K562 (cell line): ENCODE measurements around the gene GRIN1. TPM values are rescaled to one million over a fixed set of nuclear protein-coding genes. Genes with fewer than 3 reads are reported as not detected.

Experiments used
- ATAC-seq: fragments of 200-7000 bp; cut with Tn5 transposase; 3 replicates; pipeline ENCODE4 v1.9.1; 2020; ENCODE audit warnings: moderate library complexity
- BruUV-seq: library from RNA; stranded (reverse); fragments of 400-500 nt; replicated peaks from 2 replicates; lab custom pipeline; 2021; lab: Mats Ljungman, UMichigan
- CTCF ChIA-PET: fragments of 300-600 bp; formaldehyde crosslinking; extraction: SDS; loops from one replicate; lab custom pipeline; 2021; ENCODE audit warnings: low intra/inter-chr PET ratio; lab: Yijun Ruan, JAX
- POLR2A ChIA-PET: fragments of 300-600, 350-650 bp; sonication (Branson Sonifier 250); formaldehyde crosslinking; extraction: SDS; loops from one replicate; lab custom pipeline; 2021; ENCODE audit warnings: antibody characterized with exemption, inconsistent platforms; lab: Yijun Ruan, JAX
- DNase-seq, 4 experiments: peaks; one replicate each; pipeline versions ENCODE4 v3.0.0 to v3.0.0-alpha.2; 2011 to 2018; ENCODE audit warnings: low spot score in 3 of 4, mixed read lengths in 3 of 4; ENCODE audit errors: extremely low read depth in 1 of 4
- FAIRE-seq: peaks from 2 replicates; lab custom pipeline; 2011; peaks lifted over from hg19 to GRCh38; lab: Jason Lieb, UNC
- H2AFZ ChIP-seq: 2 replicates; pipeline ENCODE4 v1.6.0; 2011; ENCODE audit warnings: low read depth, low read length, control low read depth, inconsistent platforms
- H3K27ac ChIP-seq: fragments of 200-600 bp; 3 replicates; pipeline ENCODE4 v1.8.0; 2011; ENCODE audit warnings: low read depth, mild to moderate bottlenecking, control low read depth, inconsistent platforms, low read length, moderate library complexity, mixed read lengths; ENCODE audit errors: extremely low read depth
- H3K27me3 ChIP-seq, 2 experiments: fragments of 300-600 bp in 1 of 2; 2 replicates in 1 of 2; 3 replicates in 1 of 2; pipeline versions ENCODE4 v1.6.0 to v1.8.0; 2011; ENCODE audit warnings: inconsistent platforms in 2 of 2, low read length in 2 of 2, mild to moderate bottlenecking in 1 of 2, mixed read lengths in 1 of 2, moderate library complexity in 1 of 2; ENCODE audit not compliant: control insufficient read depth in 2 of 2, insufficient read depth in 2 of 2
- H3K36me3 ChIP-seq: fragments of 300-600 bp; 3 replicates; pipeline ENCODE4 v1.8.0; 2011; ENCODE audit warnings: mild to moderate bottlenecking, low read length, inconsistent platforms; ENCODE audit not compliant: control insufficient read depth, insufficient read depth
- H3K4me1 ChIP-seq, 2 experiments: fragments of 200-600 bp in 1 of 2; replicated peaks in 1 of 2; 2 replicates in 1 of 2; 3 replicates in 1 of 2; pipeline versions ENCODE4 v1.5.1 to v1.8.0; 2011; ENCODE audit warnings: inconsistent platforms in 2 of 2, low read length in 2 of 2, mild to moderate bottlenecking in 1 of 2, mixed read lengths in 1 of 2, moderate library complexity in 1 of 2; ENCODE audit not compliant: control insufficient read depth in 2 of 2, insufficient read depth in 2 of 2
- H3K4me2 ChIP-seq: 2 replicates; pipeline ENCODE4 v1.6.1; 2011; ENCODE audit warnings: low read length, control low read depth, inconsistent platforms, mixed read lengths; ENCODE audit not compliant: insufficient read depth
- H3K4me3 ChIP-seq: fragments of 200-600 bp; sonication (generic), shearing (Covaris generic); 2 replicates; pipeline ENCODE4 v1.5.1; 2016; ENCODE audit warnings: control low read depth, inconsistent platforms
- H3K79me2 ChIP-seq: fragments of 200-600 bp; 3 replicates; pipeline ENCODE4 v1.8.0; 2011; ENCODE audit warnings: low read length, inconsistent platforms; ENCODE audit not compliant: control insufficient read depth, insufficient read depth
- H3K9ac ChIP-seq, 2 experiments: 2 replicates each; pipeline versions ENCODE4 v1.6.0 to v1.6.1; 2011; ENCODE audit warnings: low read depth in 2 of 2, low read length in 2 of 2, control low read depth in 1 of 2, inconsistent platforms in 1 of 2, mild to moderate bottlenecking in 1 of 2, mixed read lengths in 1 of 2; ENCODE audit not compliant: insufficient read depth in 1 of 2
- H3K9me1 ChIP-seq: one replicate; pipeline ENCODE4 v1.6.0; 2011; ENCODE audit warnings: inconsistent platforms, mild to moderate bottlenecking, low read length, moderate library complexity; ENCODE audit not compliant: control insufficient read depth, insufficient read depth
- H3K9me3 ChIP-seq: replicated peaks from 2 replicates; pipeline ENCODE4 v1.5.1; 2011; ENCODE audit warnings: low read depth, low read length, inconsistent platforms; ENCODE audit not compliant: control insufficient read depth, insufficient read depth
- H4K20me1 ChIP-seq: replicated peaks from 2 replicates; pipeline ENCODE4 v1.6.1; 2011; ENCODE audit warnings: low read length, inconsistent platforms, mixed read lengths; ENCODE audit not compliant: control insufficient read depth, insufficient read depth
- CTCF ChIP-seq, 3 experiments: IDR thresholded peaks in 2 of 3; conservative IDR thresholded peaks in 1 of 3; 2 replicates each; pipeline ENCODE4 v1.5.1; 2011 to 2012; ENCODE audit warnings: low read length in 3 of 3, mild to moderate bottlenecking in 3 of 3, control low read depth in 2 of 3, improper control_type of control experiment in 1 of 3, inconsistent platforms in 1 of 3, low read depth in 1 of 3, mixed read lengths in 1 of 3, moderate library complexity in 1 of 3; ENCODE audit not compliant: insufficient read depth in 2 of 3
- FOXP4 ChIP-seq: sonication (generic); formaldehyde crosslinking; IDR thresholded peaks from 2 replicates; pipeline ENCODE4 v1.8.0; 2022; ENCODE audit warnings: mild to moderate bottlenecking, missing genetic modification reagents, borderline replicate concordance
- HNRNPL ChIP-seq: fragments of 200-400 bp; formaldehyde crosslinking; IDR thresholded peaks from 2 replicates; pipeline ENCODE4 v1.6.1; 2017; ENCODE audit warnings: low read depth, mild to moderate bottlenecking, low read length
- KAT8 ChIP-seq: fragments of 450-650 bp; IDR thresholded peaks from 2 replicates; pipeline ENCODE4 v1.6.1; 2016; ENCODE audit warnings: low read depth, mild to moderate bottlenecking
- POLR2G ChIP-seq: fragments of 200-400 bp; formaldehyde crosslinking; IDR thresholded peaks from 2 replicates; pipeline ENCODE4 v1.6.1; 2017; ENCODE audit warnings: low read depth, mild to moderate bottlenecking, antibody characterized with exemption, low read length, moderate library complexity
- REST ChIP-seq, 2 experiments: fragments of 450-650 bp; formaldehyde crosslinking in 1 of 2; IDR thresholded peaks; 2 replicates each; pipeline versions ENCODE4 v1.4.0 to v1.6.1; 2014 to 2020; ENCODE audit warnings: mild to moderate bottlenecking in 2 of 2, borderline replicate concordance in 1 of 2, low read depth in 1 of 2
- WGBS: fragments of 100-300 bp; shearing (Covaris generic); methylation state at CpG from one replicate; pipeline ENCODE4 v1.1.6; 2016; ENCODE audit warnings: low coverage, mixed read lengths; ENCODE audit not compliant: insufficient coverage; ENCODE audit errors: missing lambda C conversion rate; 5-methylcytosine and 5-hydroxymethylcytosine counted together
- in situ Hi-C: fragments of 300-500 bp; cut with MboI; formaldehyde crosslinking; loops from 4 replicates; pipeline ENCODE4 v1.15.0; 2018; ENCODE audit warnings: inconsistent platforms, mixed read lengths
- intact Hi-C: fragments of 100-400 bp; cut with micrococcal nuclease; formaldehyde crosslinking; loops from 2 replicates; pipeline ENCODE4 v1.14.2; 2022
- polyA plus RNA-seq, 8 experiments: library from polyadenylated mRNA; depleted of rRNA in 4 of 8; stranded (reverse) in 5 of 8; unstranded in 3 of 8; fragments of >200 nt; fragmentation: Nextera tagmentation in 2 of 8; fragmentation: Illumina TruSeq in 1 of 8; extraction: Ambion mirVana in 2 of 8; extraction: Trizol in 1 of 8; gene quantifications; 2 replicates each; pipeline versions ENCODE4 v1.2.1 to v1.2.3, GENCODE V29; 2011 to 2014; ENCODE audit warnings: inconsistent platforms in 1 of 8, missing spikeins in 1 of 8
- total RNA-seq, 7 experiments: library from RNA; depleted of rRNA in 6 of 7; stranded (reverse); fragments of >200 nt in 6 of 7; fragmentation: Illumina TruSeq in 2 of 7; extraction: Trizol in 2 of 7; gene quantifications; 2 replicates each; pipeline versions ENCODE4 v1.2.1 to v1.2.3, GENCODE V29; 2011 to 2021; ENCODE audit warnings: low replicate concordance in 1 of 7

The GRIN1 gene
- total and polyA plus RNA-seq, 9 of the 15 experiments (the other 6 are each of a cell fraction or from before 2014, with no cell fraction given) = 0.03 to 0.35 (median 0.16) TPM; not detected in 6

GRCh38 chr9:137213160-137214060, 74.5 kb downstream of the GRIN1 start:
- H3K9me3 ChIP-seq = no peaks in the 10 kb centered on the region

More at GRCh38 chr9:137213160-137214060, 74.5 kb downstream of the GRIN1 start:
- H3K9ac ChIP-seq = no peak overlapping the region
- peaks cover 3% of the 10 kb centered on the region; the same call in 1 of the 2 replicates for H4K20me1 ChIP-seq
- WGBS = 89% methylated on average over 26 of the region's 49 CpGs
- intact Hi-C loops = no loop called here
- no peak overlapping the region for H2AFZ ChIP-seq
- no peak overlapping the region for H3K4me3 ChIP-seq
- H3K4me2 ChIP-seq = no peak overlapping the region
- H3K36me3 ChIP-seq = peaks cover 48% of the 10 kb centered on the region; the same call in 2 of the 3 replicates
- POLR2A ChIA-PET = interaction anchor here (1.0 to 1.2 kb wide), 2 partner anchors 9 to 32 kb away, joined by 3 read pairs; no protein-coding TSS in a partner anchor
- peaks cover 14 to 61% of the 10 kb centered on the region in 2 experiments for H3K4me1 ChIP-seq
- H3K27ac ChIP-seq = no peak overlapping the region
- BruUV-seq = no TSS peak
- in situ Hi-C loops = no loop called here
- ATAC-seq (no peak), DNase-seq (no peak), FAIRE-seq (no peak)
- no peaks in the 10 kb centered on the region for H3K9me1 ChIP-seq
- no peaks in the 10 kb centered on the region for H3K27me3 ChIP-seq
- CTCF ChIA-PET = no interaction called here
- H3K79me2 ChIP-seq = peaks cover 12% of the 10 kb centered on the region; the same call in 2 of the 3 replicates
- TF ChIP-seq FOXP4 (CRISPR knock-in tag) (no peak), KAT8 (no peak), REST (IDR thresholded peaks at IDR 0.05; ENCODE audit: borderline replicate concordance) (0 out of 2 replicates have a peak, but pooled peaks have one; percentile 10), REST (CRISPR knock-in tag; IDR thresholded peaks at IDR 0.05; ENCODE audit: low read depth) (no peak), HNRNPL (peak; percentile 54; the same call in 1 of the 2 replicates), POLR2G (peak; percentile 56; the same call in 1 of the 2 replicates), CTCF (IDR thresholded peaks at IDR 0.05 in 2 of 3, conservative IDR thresholded peaks at IDR 0.05 in 1 of 3; ENCODE audit: insufficient read depth in 2 of 3, low read depth in 1 of 3, low read length in 3 of 3) (peak in 2 of 3 experiments; percentile 32 to 41; a peak in 3 of 6 replicates)
